Cardiac septum (tissue), 1 donor: ENCODE measurements around the gene DLG3. TPM values are rescaled to one million over a fixed set of nuclear protein-coding genes. Genes with fewer than 3 reads are reported as not detected.
"Not testable (repeated sequence)": the region's sequence is repeated elsewhere in the genome, so short reads cannot be mapped to it uniquely, and the experiment has no call there.

ENCODE experiments used
- DNase-seq: peaks from one replicate; pipeline ENCODE4 v3.0.0-alpha.2; 2020; ENCODE audit warnings: low spot score
- intact Hi-C: fragments of 100-400 bp; cut with DNase I; formaldehyde crosslinking; loops from one replicate; pipeline ENCODE4 v1.14.0; 2022
- total RNA-seq: library from RNA; stranded (reverse); fragmentation: NEBNext Ultra II Directional; extraction: Animal tissue kit (Norgen Biotek cat#: 25700); gene quantifications from one replicate; pipeline ENCODE4 v1.2.1, GENCODE V29; 2021
- donor health status: DM: no; HTN: no; CAD: no.

The DLG3 gene
- total RNA-seq, 1 donor from 2014 or later = 10.9 TPM

GRCh38 chrX:70504772-70505450 lies 60.3 kb downstream of the DLG3 start:
- intact Hi-C loops = no loop called here
- no peak for DNase-seq

GRCh38 chrX:70505451-70505841 lies 60.8 kb downstream of the DLG3 start:
- intact Hi-C loops = no loop called here
- no peak for DNase-seq

GRCh38 chrX:70508296-70508911 lies 63.8 kb downstream of the DLG3 start:
- no peak for DNase-seq
- intact Hi-C loops = no loop called here

GRCh38 chrX:70509078-70509477 lies 64.4 kb downstream of the DLG3 start:
- intact Hi-C loops = no loop called here
- DNase-seq = no peak

DNA sequence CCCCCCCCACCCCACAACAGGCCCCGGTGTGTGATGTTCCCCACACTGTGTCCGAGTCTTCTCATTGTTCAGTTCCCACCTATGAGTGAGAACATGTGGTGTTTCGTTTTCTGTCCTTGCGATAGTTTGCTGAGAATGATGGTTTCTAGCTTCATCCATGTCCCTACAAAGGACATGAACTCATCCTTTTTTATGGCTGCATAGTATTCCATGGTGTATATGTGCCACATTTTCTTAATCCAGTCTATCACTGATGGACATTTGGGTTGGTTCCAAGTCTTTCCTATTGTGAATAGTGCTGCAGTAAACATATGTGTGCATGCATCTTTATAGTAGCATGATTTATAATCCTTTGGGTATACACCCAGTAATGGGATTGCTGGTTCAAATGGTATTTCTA lies 70.6 kb downstream of the DLG3 start:
- DNase-seq, intact Hi-C loops: not testable (repeated sequence)

DNA sequence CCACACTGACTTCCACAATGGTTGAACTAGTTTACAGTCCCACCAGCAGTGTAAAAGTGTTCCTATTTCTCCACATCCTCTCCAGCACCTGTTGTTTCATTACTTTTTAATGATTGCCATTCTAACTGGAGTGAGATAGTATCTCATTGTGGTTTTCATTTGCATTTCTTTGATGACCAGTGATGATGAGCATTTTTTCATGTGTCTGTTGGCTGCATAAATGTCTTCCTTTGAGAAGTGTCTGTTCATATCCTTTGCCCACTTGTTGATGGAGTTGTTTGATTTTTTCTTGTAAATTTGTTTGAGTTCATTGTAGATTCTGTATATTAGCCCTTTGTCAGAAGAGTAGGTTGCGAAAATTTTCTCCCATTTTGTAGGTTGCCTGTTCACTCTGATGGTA lies 71.1 kb downstream of the DLG3 start:
- intact Hi-C loops, DNase-seq: not testable (repeated sequence)

DNA sequence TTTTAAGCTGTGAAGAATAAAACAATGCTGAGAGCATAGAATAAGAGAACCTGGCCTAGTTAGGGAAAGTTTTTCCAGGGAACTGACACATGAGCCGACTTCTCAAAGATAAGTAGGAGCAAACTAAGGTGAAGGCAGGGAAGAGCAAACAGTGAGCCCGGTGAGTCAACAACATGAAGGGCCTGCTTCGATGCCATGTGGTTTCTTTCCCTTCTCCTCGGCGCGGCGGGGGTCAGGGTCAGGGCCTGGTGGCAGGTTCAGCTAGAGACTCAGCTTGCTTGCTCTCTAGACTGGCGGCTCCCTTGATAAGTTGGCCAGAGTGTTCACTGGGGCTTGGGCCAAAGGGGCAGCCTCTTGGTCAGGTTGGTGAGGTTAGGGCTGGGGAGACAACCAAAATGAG lies 81.1 kb downstream of the DLG3 start:
- intact Hi-C loops = no loop called here
- no peak for DNase-seq

- intact Hi-C loops = no loop called here
- no peak for DNase-seq
Measured at GRCh38 chrX:70527053-70527452, 82.4 kb downstream of the DLG3 start.

GRCh38 chrX:70527610-70528345 lies 83.1 kb downstream of the DLG3 start:
- intact Hi-C loops = no loop called here
- no peak for DNase-seq

- no peak for DNase-seq
- intact Hi-C loops = no loop called here
Measured at GRCh38 chrX:70535198-70535597, 90.6 kb downstream of the DLG3 start.

DNA sequence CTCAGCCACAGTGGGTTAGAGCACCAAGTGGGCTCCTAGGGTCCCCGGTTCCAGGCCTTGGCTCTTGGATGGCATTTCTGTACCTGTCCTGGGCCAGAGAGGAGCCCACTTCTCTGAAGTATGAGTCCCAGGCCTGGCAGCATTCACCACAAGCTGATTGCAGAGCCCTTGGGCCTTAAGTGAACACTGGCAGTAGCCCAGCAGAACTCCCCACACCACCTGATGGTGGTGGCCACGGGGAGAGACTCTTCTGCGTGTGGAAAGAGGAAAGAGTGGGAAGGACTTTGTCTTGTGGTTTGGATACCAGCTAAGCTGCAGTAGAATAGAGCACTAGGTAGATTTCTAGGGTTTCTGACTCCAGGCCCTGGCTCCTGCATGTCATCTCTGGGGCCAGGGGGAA lies 104.8 kb downstream of the DLG3 start:
- intact Hi-C loops = no loop called here
- DNase-seq = no peak

GRCh38 chrX:70552130-70552704 lies 107.6 kb downstream of the DLG3 start:
- no peak for DNase-seq
- intact Hi-C loops = loop anchor here (5.0 kb wide), 1 partner anchor 100 kb away; no protein-coding TSS in a partner anchor

GRCh38 chrX:70553516-70553915 lies 108.9 kb downstream of the DLG3 start:
- intact Hi-C loops = loop anchor here (5.0 kb wide), 1 partner anchor 101 kb away; no protein-coding TSS in a partner anchor
- DNase-seq = no peak

- intact Hi-C loops = loop anchor here (5.0 kb wide), 1 partner anchor 102 kb away; no protein-coding TSS in a partner anchor
Measured at GRCh38 chrX:70554081-70554480, 109.4 kb downstream of the DLG3 start.

DNA sequence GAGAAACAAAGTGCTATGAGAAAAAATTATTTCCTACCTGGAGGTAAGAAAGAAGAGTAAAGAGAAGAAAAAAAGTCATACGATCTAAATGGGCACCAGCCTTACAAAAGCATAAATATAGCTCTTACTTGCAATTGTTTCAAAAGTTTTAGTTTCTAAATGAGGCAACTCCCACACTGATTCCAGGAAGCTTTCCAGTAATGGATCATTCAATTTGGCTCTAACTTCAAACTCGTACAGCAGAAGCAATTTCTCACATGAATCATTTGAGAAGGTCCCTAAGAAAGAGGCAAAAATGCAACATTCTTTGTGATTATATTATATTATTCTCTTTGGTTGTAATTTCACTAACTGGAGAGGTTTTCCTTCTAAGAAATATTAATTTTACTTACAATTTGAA lies 109.9 kb downstream of the DLG3 start:
- DNase-seq = no peak
- intact Hi-C loops = loop anchor here (5.0 kb wide), 1 partner anchor 102 kb away; no protein-coding TSS in a partner anchor

More at GRCh38 chrX:70554081-70554480, 109.4 kb downstream of the DLG3 start:
- no peak for DNase-seq

DNA sequence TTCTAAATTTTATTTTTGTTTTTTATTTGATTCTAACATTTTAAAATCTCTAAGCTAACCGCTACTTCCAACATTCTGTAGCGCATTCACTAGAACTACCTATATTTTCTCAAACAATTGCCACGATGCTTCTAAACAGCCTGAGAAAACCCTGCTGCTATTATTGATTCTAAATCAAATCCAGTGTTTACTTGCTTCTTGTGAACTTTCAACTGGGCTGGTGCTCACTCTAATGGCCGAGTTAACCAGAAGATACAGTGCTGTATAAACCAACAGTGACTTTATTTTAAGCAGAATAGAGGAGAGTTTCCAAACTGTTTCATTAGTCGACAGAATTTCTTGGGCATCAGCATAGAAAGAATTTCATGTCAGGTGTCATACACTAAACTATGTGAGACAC lies 110.3 kb downstream of the DLG3 start:
- no peak for DNase-seq
- intact Hi-C loops = loop anchor here (5.0 kb wide), 1 partner anchor 103 kb away; no protein-coding TSS in a partner anchor
